ENCODE results near the gene AP3M1.
A peak's percentile ranks its signal among the peaks of the same experiment; 100 is the strongest.
"Not testable (repeated sequence)": the region's sequence is repeated elsewhere in the genome, so short reads cannot be mapped to it uniquely, and the experiment has no call there.

AP3M1 gene

DNA sequence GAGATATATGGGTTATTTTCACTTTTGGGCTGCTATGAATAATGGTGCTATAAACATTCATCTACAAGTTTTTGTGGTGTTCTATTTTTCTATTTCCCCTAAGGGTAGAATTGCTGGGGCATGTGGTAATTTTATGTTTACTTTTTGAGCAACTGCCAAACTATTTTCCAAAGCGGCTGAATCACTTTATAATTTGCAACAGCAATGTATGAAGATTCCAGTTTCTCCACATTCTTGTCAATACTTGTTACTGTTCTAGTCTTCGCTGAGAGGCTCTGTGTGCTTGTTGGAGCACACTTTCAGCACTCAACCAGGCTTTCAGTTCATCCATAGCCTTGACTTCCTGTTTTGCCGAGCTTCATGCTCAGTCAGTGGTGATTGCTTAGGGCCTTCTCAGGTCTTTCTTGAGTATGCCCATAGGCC lies 39.4 kb upstream of the AP3M1 start:
- 0 out of 2 replicates have a peak overlapping the region, but pooled peaks have one; percentile 1 for H3K4me3 ChIP-seq (replicated peaks; ENCODE audit: low read depth, low read length)
- DNase-seq (ENCODE audit: extremely low read depth, insufficient read length), result no peak
- H3K27me3 ChIP-seq (replicated peaks; ENCODE audit: control insufficient read depth, insufficient read depth, low read length), result no peaks in the 10 kb centered on the region
- TF ChIP-seq, protein P1, sequence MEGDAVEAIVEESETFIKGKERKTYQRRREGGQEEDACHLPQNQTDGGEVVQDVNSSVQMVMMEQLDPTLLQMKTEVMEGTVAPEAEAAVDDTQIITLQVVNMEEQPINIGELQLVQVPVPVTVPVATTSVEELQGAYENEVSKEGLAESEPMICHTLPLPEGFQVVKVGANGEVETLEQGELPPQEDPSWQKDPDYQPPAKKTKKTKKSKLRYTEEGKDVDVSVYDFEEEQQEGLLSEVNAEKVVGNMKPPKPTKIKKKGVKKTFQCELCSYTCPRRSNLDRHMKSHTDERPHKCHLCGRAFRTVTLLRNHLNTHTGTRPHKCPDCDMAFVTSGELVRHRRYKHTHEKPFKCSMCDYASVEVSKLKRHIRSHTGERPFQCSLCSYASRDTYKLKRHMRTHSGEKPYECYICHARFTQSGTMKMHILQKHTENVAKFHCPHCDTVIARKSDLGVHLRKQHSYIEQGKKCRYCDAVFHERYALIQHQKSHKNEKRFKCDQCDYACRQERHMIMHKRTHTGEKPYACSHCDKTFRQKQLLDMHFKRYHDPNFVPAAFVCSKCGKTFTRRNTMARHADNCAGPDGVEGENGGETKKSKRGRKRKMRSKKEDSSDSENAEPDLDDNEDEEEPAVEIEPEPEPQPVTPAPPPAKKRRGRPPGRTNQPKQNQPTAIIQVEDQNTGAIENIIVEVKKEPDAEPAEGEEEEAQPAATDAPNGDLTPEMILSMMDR (IDR thresholded peaks at IDR 0.05; ENCODE audit: insufficient read depth, low read length, poor library complexity, severe bottlenecking), result no peak
- H3K36me3 ChIP-seq (ENCODE audit: control insufficient read depth, insufficient read depth, low read length), result no peaks in the 10 kb centered on the region

DNA sequence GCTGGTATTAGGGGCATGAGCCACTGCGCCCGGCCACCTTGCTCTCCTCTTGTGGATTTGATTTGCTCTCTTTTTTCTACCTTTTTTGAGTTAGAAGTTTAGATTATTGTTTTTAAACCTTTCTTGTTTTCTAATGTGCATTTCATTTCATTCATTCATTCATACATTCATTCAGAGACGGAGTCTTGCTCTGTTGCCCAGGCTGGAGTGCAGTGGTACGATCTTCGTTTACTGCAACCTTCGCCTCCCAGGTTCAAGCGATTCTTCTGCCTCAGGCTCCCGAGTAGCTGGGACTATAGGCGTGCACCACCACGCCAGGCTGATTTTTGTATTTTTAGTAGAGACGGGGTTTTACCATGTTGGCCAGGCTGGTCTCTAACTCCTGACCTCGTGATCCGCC lies 38.0 kb upstream of the AP3M1 start:
- H3K27me3 ChIP-seq (replicated peaks; ENCODE audit: control insufficient read depth, insufficient read depth, low read length); H3K36me3 ChIP-seq (ENCODE audit: control insufficient read depth, insufficient read depth, low read length): not testable (repeated sequence)

DNA sequence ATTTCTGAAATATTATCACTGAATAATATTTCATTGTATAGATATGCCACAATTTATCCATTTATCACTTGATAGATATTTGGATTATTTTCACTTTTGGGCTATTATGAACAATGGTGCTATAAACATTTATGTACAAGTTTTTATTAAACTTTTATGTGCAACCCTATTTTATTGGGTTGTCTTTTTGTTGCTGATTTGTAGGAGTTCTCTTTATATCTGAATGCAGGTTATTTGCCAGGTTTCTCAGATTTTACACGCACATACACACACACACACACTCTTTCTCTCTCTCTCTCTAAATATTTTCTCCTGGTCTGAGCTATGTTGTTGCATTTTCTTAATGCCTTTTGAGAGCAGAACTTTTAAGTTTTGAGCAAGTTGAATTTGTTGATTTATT lies 36.6 kb upstream of the AP3M1 start:
- Histone ChIP-seq H3K4me3 (replicated peaks; ENCODE audit: low read depth, low read length) (no peak overlapping the region), H3K27me3 (replicated peaks; ENCODE audit: control insufficient read depth, insufficient read depth, low read length) (no peaks in the 10 kb centered on the region), H3K36me3 (ENCODE audit: control insufficient read depth, insufficient read depth, low read length) (no peaks in the 10 kb centered on the region)
- TF ChIP-seq, protein P1 (IDR thresholded peaks at IDR 0.05; ENCODE audit: insufficient read depth, low read length, poor library complexity, severe bottlenecking), result no peak
- no peak for DNase-seq (ENCODE audit: extremely low read depth, insufficient read length)

More for the DNA sequence above, 38.0 kb upstream of the AP3M1 start:
- H3K4me3 ChIP-seq (replicated peaks; ENCODE audit: low read depth, low read length); DNase-seq (ENCODE audit: extremely low read depth, insufficient read length): not testable (repeated sequence)

DNA sequence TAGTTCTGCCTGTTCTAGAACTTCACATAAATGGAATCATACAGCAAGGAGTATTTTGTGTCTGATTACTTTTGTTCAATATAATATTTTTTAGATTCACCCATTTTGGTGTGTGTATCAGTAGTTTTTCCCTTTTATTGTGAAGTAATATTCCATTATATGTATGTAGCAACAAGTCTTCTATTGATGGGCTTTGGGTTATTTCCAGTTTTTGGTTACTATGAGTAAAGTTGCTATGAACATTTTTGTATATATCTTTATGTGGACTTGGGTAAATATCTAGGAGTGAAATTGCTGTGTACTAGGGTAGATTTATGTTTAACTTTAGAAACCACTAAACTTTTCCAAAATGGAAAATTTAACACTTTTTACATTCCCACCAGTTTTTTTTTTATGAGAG lies 36.0 kb upstream of the AP3M1 start:
- Histone ChIP-seq H3K4me3 (replicated peaks; ENCODE audit: low read depth, low read length) (no peak overlapping the region), H3K27me3 (replicated peaks; ENCODE audit: control insufficient read depth, insufficient read depth, low read length) (no peaks in the 10 kb centered on the region), H3K36me3 (ENCODE audit: control insufficient read depth, insufficient read depth, low read length) (no peaks in the 10 kb centered on the region)
- TF ChIP-seq, protein P1 (IDR thresholded peaks at IDR 0.05; ENCODE audit: insufficient read depth, low read length, poor library complexity, severe bottlenecking), result no peak
- no peak for DNase-seq (ENCODE audit: extremely low read depth, insufficient read length)

DNA sequence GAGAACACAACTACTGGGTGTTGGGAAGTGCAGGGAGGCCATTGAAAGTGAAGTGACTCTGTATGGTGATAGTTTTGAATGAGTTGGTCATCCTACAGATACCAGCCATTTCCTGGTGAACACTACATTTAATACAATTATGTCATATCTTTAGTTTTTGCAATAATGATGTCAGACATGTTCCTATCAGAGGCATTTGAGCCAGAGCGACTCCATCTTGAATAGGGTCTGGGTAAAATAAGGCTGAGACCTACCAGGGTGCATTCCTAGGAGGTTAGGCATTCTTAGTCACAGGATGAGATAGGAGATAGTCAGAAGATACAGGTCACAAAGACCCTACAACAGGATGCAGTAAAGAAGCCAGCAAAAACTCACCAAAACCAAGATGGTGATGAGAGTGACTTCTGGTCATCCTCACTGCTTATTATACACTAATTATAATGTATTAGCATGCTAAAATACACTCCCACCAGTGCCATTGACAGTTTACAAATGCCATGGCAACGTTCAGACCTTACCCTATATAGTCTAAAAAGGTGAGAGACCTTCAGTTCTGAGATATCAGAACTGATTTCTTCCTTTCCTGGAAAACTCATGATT lies 28.6 kb upstream of the AP3M1 start:
- no peaks in the 10 kb centered on the region for H3K27me3 ChIP-seq (replicated peaks; ENCODE audit: control insufficient read depth, insufficient read depth, low read length)
- no peak overlapping the region; the same call in 1 of the 2 replicates for H3K4me3 ChIP-seq (replicated peaks; ENCODE audit: low read depth, low read length)
- no peak for DNase-seq (ENCODE audit: extremely low read depth, insufficient read length)
- TF ChIP-seq, protein P1 (IDR thresholded peaks at IDR 0.05; ENCODE audit: insufficient read depth, low read length, poor library complexity, severe bottlenecking), result no peak
- no peaks in the 10 kb centered on the region for H3K36me3 ChIP-seq (ENCODE audit: control insufficient read depth, insufficient read depth, low read length)

DNA sequence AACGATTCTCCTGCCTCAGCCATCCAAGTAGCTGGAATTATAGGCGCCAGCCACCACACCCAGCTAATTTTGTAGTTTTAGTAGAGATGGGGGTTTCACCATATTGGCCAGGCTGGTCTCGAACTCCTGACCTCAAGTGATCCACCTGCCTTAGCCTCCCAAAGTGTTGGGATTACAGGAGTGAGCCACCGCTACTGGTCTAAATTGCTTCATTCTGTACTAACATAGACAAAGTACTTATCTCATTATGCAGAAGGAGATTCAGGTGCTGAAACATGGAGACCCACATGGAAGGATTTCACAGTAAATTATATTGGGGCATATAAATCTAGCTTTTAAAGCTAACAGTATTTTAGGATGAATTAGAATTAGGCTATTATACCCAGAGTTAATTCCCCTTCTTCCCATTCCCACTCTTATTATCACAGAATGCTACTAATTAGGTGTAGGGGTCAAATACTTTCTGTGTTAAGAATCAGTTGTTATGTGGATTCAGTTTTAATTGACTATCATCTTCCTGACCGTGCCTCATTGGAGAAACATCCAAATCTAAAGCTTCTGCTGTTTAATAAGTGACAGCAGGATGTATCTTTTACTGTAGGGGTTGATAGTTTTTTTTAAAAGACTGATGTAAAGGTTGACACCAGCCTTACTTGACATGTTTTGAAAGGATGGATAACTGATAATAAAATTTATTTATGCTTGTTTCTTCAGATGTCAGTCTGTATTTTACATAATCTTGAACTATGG lies 27.6 kb upstream of the AP3M1 start:
- H3K27me3 ChIP-seq (replicated peaks; ENCODE audit: control insufficient read depth, insufficient read depth, low read length), result no peaks in the 10 kb centered on the region
- H3K36me3 ChIP-seq (ENCODE audit: control insufficient read depth, insufficient read depth, low read length), result no peaks in the 10 kb centered on the region
- peak overlapping the region; percentile 29 for H3K4me3 ChIP-seq (replicated peaks; ENCODE audit: low read depth, low read length)
- no peak for DNase-seq (ENCODE audit: extremely low read depth, insufficient read length)
- TF ChIP-seq, protein P1 (IDR thresholded peaks at IDR 0.05; ENCODE audit: insufficient read depth, low read length, poor library complexity, severe bottlenecking), result no peak

All from GM06990 (cell line).